GM12801 (cell line): Measurements from ENCODE around the gene SNX4.

ENCODE experiments used
- TF ChIP-seq, protein P1 (sequence below): IDR thresholded peaks from one replicate; pipeline ENCODE4 v1.5.1; 2011; ENCODE audit warnings: control low read depth; ENCODE audit not compliant: insufficient read length; ENCODE audit errors: extremely low read depth

SNX4 gene

DNA sequence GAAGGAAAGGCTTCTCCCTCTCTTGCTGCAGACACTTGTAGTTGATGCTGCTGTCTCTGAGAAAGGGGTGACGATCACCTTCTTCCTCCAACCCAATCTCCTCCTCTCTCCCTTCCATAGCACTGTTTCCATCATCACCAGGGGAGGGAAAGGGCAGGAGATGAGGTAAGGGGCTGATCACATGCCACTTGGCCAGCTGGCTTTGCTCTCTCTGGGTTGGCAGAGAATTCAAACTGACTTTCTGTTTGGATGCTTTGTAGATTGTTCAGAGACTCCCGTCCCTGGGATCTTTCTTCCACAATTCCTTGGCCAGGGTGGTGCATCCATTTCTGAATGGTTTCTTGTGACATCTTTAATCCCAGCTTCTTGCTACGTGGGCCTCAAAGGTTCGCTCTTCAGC lies 101.7 kb downstream of the SNX4 start:
- TF ChIP-seq, protein P1, sequence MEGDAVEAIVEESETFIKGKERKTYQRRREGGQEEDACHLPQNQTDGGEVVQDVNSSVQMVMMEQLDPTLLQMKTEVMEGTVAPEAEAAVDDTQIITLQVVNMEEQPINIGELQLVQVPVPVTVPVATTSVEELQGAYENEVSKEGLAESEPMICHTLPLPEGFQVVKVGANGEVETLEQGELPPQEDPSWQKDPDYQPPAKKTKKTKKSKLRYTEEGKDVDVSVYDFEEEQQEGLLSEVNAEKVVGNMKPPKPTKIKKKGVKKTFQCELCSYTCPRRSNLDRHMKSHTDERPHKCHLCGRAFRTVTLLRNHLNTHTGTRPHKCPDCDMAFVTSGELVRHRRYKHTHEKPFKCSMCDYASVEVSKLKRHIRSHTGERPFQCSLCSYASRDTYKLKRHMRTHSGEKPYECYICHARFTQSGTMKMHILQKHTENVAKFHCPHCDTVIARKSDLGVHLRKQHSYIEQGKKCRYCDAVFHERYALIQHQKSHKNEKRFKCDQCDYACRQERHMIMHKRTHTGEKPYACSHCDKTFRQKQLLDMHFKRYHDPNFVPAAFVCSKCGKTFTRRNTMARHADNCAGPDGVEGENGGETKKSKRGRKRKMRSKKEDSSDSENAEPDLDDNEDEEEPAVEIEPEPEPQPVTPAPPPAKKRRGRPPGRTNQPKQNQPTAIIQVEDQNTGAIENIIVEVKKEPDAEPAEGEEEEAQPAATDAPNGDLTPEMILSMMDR: no peak

DNA sequence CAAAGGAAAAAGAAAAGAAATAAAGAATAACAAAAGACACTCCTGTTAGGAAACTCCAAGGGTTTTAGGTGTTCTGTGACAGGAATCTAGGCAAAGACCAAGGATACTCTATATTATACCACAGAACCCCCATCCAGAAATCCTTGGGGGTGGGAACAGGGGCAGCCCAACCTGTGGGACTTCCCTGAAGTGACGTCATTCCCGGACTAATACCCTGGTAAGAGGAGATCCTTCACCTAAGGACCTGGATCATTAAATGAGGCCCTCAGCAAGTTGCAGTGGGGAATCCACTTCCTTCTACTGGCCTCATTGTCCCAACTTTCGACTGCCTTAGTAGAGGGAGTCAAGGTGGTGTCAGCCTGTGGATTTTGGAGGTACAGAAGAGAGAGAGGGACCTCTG lies 103.8 kb downstream of the SNX4 start:
- TF ChIP-seq, protein P1: no peak

DNA sequence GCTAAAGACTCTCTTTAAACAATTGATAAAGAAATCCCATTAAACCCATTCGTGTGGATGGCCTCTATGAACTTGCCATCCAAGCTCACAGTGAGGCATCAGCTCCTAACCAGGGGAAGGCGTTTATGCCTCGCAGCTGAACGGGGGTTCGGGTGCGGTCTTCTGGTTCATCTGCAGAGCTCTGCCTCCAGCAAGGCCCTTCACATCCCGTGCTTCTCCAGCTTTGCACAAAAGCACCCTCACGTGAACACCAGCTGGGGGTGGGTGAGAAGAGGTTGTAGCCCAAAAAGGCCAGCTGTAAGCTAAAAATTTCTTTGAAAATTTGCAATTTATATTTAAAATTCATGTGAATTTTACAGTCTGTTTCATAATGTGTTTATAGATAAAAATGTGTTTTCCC lies 105.3 kb downstream of the SNX4 start:
- TF ChIP-seq, protein P1: no peak

DNA sequence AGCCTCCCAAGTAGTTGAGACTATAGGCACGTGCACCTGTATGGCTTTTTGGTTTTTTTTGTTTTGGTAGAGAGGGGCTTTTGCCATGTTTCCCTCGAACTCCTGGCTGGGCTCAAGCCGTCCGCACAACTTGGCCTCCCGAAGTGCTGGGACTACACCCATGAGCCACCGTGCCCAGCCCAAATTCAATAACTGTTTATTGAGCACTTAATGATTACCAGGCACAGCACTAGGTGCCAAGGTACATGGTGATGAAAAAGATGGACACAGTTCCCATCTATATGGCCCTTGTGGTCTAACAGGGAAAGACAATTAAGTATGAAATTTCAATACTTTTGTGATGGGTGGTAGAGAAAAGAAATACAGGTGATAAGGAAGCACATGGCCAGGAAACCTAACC lies 109.1 kb downstream of the SNX4 start:
- TF ChIP-seq, protein P1: no peak

GRCh38 chr3:125406070-125406469 lies 113.9 kb downstream of the SNX4 start:
- TF ChIP-seq, protein P1: no peak

- TF ChIP-seq, protein P1: no peak
Observed at GRCh38 chr3:125403789-125404188, 116.2 kb downstream of the SNX4 start.

- TF ChIP-seq, protein P1: no peak
Observed at GRCh38 chr3:125402639-125403038, 117.4 kb downstream of the SNX4 start.

DNA sequence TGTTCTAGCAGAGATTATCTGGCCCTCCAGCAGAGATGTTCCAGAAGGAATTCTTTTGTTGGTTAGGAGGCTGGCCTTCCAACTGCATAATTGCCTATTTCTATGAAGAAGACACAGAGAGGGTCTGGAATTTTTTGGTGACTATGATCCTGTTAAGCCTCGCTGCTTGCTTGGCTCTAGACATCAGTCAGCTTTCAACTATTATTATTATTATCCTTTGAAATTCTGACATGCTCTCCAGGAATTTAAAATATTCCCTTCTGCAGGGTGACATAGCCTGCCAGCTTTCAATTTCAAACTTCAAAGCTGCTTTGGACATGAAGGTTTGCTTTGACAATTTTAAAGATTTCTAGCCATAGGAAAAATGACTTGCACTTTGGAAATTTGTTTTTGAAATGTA lies 118.6 kb downstream of the SNX4 start:
- TF ChIP-seq, protein P1: no peak
